Keratinocyte (primary cell): ENCODE results near the gene SIAH2.

Experiments
- EZH2 ChIP-seq: IDR thresholded peaks from one replicate; pipeline ENCODE4 v1.6.1; 2012; ENCODE audit warnings: inconsistent platforms, mild to moderate bottlenecking, low read length, moderate library complexity
- TF ChIP-seq, protein P1 (sequence below), 3 experiments: IDR thresholded peaks in 1 of 3; conservative IDR thresholded peaks in 1 of 3; optimal IDR thresholded peaks in 1 of 3; 2 replicates in 2 of 3; 3 replicates in 1 of 3; pipeline versions ENCODE3 to v1.5.1; 2011; ENCODE audit warnings: low read length in 3 of 3, mild to moderate bottlenecking in 3 of 3, moderate library complexity in 2 of 3, control low read depth in 1 of 3, inconsistent platforms in 1 of 3; ENCODE audit not compliant: insufficient read depth in 2 of 3; ENCODE audit errors: extremely low read depth in 1 of 3

GRCh38 chr3:150745832-150746231, 17.1 kb downstream of the SIAH2 start:
- no peak for TF ChIP-seq EZH2
- TF ChIP-seq, protein P1, sequence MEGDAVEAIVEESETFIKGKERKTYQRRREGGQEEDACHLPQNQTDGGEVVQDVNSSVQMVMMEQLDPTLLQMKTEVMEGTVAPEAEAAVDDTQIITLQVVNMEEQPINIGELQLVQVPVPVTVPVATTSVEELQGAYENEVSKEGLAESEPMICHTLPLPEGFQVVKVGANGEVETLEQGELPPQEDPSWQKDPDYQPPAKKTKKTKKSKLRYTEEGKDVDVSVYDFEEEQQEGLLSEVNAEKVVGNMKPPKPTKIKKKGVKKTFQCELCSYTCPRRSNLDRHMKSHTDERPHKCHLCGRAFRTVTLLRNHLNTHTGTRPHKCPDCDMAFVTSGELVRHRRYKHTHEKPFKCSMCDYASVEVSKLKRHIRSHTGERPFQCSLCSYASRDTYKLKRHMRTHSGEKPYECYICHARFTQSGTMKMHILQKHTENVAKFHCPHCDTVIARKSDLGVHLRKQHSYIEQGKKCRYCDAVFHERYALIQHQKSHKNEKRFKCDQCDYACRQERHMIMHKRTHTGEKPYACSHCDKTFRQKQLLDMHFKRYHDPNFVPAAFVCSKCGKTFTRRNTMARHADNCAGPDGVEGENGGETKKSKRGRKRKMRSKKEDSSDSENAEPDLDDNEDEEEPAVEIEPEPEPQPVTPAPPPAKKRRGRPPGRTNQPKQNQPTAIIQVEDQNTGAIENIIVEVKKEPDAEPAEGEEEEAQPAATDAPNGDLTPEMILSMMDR (optimal IDR thresholded peaks at IDR 0.05 in 1 of 3, IDR thresholded peaks at IDR 0.05 in 1 of 3, conservative IDR thresholded peaks at IDR 0.05 in 1 of 3; ENCODE audit: extremely low read depth in 1 of 3, insufficient read depth in 2 of 3, low read length in 3 of 3): no peak
